HTR-8/SVneo (cell line): ENCODE measurements around the gene THSD4.

Experiments
- DNase-seq: peaks from one replicate; pipeline ENCODE4 v3.0.0; 2011; ENCODE audit warnings: low spot score, mixed read lengths; ENCODE audit not compliant: insufficient read length
- FAIRE-seq: peaks from 2 replicates; lab custom pipeline; 2011; peaks lifted over from hg19 to GRCh38; lab: Jason Lieb, UNC

Gene THSD4

DNA sequence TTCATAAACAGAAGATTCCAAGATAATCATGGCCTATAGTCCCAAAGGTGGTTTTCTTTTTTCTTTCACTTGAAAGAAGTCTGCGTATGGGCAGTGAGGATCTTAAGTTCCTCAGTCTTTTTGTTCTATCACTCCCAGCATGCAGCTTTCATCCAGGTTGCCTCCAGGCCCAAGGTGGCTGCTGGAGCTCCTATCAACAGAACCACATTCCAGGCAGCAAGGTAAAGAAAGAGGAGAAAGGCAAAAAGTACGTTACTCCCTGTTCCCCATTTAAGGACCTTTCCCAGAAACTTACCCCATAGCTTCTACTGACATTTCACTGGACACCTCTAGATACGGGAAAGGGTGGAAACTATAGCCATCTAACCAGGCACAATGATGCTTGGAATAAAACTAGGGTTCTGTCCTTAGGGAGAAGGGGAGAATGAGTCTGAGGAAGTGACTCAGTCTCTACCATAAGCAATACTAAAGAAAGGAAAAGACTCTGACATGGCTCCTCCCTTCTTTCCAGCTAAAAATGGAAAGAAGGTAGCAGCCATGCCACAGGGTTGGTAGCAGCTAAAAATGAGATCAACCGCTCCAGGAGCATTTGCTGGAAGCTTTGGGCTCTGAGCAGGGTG, 381.2 kb downstream of the THSD4 start:
- DNase-seq (no peak), FAIRE-seq (no peak)

GRCh38 chr15:71501344-71502076, 386.2 kb downstream of the THSD4 start:
- no peak for FAIRE-seq
- no peak for DNase-seq

GRCh38 chr15:71502077-71502432, 386.8 kb downstream of the THSD4 start:
- no peak for FAIRE-seq
- DNase-seq = no peak

DNA sequence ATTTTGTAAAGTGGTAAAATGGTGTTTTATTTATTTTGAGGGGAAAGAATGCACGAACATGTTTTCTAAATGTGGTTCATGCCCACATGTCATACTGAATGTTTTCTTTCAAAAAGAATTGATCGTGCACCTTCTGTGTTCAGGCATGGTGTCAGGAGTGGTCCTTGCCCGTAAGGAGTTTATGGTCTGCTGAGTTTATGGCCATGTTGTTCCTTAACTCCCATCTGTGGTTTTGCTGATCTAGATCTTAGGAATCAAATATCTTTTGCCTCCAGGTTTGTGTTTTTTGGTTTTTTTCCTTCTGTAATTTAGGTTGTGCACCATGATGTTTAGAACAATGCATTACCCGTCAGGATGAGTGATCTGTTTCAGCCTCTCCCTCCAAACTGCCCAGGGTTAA, 390.7 kb downstream of the THSD4 start:
- DNase-seq (no peak), FAIRE-seq (no peak)

GRCh38 chr15:71506946-71507345, 391.7 kb downstream of the THSD4 start:
- DNase-seq (no peak), FAIRE-seq (no peak)

DNA sequence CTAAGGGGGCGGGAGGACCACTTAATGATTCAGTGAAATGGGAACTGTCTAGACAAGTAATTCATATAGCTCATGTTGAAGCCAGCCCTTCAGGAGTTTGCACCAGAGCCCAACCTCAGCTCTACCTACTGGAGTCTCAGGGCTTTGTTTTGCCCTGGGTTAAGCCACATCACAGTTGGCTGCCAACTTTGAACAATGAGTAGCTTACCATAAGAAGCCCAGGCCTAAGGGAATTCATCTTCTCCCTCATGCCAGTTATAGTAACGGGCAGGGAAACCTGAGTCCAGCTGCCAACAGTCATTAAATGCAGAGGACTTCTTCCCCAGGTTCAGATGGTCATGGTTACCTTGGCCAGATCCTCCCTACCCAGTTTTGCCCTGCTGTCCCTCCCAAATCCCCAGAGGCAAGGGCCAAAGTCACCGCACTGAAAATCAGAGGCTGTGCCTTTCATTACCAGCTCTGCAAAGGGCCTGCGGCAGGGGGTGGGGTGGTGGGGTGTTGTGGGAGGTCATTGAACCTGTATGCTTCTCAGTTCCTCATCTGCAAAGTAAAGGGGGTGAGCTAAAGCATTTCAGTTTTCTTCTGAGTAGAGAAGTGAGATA, 392.9 kb downstream of the THSD4 start:
- FAIRE-seq (no peak), DNase-seq (no peak)

- DNase-seq (no peak), FAIRE-seq (no peak)
Observed at GRCh38 chr15:71509139-71509538, 393.9 kb downstream of the THSD4 start.

DNA sequence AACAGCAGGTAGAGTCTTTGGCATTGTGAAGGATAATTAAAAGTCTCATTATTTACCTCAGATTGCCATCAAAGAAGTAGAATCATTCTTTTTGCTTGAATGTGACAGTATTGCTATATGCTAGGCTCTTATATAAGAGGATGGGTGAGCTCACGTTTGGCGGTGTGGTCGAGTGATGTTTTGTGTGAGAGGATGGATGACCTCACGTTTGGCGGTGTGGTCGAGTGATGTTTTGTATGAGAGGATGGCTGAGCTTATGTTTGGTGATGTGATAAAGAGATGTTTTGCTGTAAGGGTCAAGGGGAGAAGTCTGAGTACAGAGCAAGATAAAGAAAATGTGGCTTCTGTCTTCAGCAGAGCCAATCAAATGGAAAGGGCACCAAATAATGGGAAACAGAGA, 395.5 kb downstream of the THSD4 start:
- FAIRE-seq (no peak), DNase-seq (no peak)

DNA sequence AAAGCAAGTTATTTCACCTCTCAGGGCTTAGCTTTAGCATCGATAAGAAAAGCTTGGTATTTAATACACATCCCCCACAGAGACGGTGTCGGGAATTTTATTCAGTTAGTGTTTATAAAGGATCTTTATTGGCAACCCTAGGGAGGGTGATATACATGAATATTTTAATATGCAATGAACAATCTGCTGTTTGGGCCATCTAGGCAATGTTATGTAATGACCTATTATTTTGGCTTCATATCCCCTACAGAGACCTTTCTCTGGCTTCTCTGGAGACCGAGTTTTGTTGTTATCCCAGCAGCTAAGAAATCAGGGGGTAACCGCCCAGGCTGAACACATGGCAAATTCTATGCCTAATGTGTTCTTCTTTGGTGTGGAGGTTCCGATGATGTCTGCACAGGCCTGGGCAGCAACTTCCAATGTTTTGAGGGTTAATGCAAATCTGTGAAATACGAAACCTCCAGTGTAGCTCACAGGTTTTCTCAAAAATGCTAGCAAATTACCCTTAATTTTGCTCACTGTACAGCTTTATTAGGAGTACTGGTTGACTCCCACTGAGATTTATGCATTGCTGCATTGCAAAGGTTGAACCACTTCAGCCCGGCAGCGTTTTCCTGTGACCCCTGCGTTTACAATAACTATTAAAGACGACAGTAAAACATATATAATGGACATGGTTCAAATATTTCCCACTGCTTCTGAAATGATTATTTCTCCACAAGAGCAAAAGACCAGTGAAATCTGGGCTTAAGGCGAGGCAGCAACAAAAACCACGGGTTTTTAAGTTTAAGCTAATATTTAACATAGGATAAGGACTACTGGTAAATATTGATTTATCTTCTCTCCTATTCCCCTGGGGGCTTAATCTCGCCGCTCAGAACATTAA, 396.8 kb downstream of the THSD4 start:
- DNase-seq (no peak), FAIRE-seq (no peak)

- DNase-seq = no peak
- no peak for FAIRE-seq
Observed at GRCh38 chr15:71512682-71513006, 397.4 kb downstream of the THSD4 start.

- peak; percentile 26 for FAIRE-seq
- DNase-seq = no peak
Observed at GRCh38 chr15:71515375-71516186, 400.3 kb downstream of the THSD4 start.

- FAIRE-seq = no peak
Observed at GRCh38 chr15:71517751-71518150, 402.5 kb downstream of the THSD4 start.

GRCh38 chr15:71518661-71519060, 403.4 kb downstream of the THSD4 start:
- DNase-seq = no peak
- no peak for FAIRE-seq

More at GRCh38 chr15:71517751-71518150, 402.5 kb downstream of the THSD4 start:
- DNase-seq = no peak

- no peak for FAIRE-seq
- DNase-seq = no peak
Observed at GRCh38 chr15:71526060-71526820, 411.0 kb downstream of the THSD4 start.

DNA sequence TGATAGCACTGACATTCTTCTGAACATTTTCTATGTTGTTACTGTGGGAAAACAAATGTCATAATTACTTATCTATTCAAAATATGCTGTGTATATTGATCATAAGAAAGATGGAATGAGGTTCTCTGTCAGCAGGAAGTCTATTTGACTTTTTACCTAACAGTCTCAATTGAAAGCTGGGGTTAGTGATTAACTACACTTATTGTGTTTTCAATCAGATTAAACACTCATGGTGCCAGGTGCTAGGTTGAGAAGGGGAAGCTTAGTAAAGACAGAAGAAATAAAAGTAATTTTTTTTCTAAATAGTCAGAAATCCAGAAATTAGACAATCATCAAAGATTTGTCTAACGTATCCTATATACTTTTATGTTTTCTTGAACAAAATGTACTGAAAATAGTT, 414.1 kb downstream of the THSD4 start:
- DNase-seq (no peak), FAIRE-seq (no peak)

DNA sequence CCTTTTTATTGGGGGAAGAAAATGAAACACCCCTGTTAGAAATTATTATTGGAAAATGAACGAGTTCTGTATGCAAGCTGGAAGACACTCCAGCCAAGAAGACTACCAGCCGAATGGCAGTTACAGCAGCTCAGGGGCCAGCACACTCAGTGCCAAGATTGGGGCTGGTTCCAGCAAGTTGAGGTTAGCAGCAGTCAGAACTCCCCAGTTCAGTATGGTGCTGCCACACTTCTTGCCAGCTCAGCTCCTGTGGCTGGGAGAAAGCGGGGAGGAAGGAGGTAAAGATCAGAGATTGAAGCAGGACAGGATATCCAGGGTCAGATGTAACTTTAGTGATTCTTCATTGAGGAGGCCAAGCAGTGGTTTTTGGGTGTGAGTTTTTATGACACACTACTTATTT, 414.8 kb downstream of the THSD4 start:
- FAIRE-seq (no peak), DNase-seq (no peak)

DNA sequence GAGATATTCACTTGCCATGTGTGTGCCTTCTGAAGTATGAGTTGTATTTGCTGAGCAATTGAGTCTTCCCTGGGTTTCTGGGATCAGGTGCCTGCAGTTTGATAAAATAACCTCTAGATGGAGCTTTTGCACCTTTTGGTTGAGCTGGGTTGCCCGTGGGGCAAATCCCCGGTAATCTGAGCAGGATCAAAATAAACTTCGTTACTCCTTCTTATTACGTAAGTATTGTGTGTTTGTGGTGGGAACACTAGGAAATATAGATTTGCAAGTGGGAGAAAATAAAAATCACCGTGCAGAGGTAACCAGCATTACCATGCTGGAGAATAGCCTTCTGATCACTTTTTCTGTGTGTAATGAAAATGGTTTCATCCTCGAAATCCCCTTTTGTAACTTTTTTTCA, 417.7 kb downstream of the THSD4 start:
- DNase-seq (peak; percentile 54), FAIRE-seq (peak; percentile 69)

GRCh38 chr15:71538181-71538580, 422.9 kb downstream of the THSD4 start:
- FAIRE-seq (no peak), DNase-seq (no peak)

DNA sequence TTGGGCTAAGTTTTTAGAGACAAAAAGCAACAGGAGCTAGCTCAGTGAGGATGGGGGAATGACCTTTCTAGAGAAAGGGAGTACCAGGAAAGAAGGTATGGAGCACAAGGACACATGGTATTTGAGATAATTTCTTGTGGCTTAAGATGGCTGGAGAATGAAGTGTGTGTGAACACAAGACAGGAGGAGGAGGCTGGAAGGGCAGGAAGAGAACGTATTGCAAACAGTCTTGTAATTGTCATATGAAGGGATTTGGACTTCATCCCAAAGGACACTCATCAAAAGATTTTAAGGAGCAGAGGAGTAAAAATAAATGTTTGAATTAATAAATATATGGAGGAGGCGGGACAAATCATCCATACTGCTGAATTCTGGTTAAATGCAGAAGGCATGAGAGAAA, 426.5 kb downstream of the THSD4 start:
- DNase-seq (no peak), FAIRE-seq (peak; percentile 31)
